SKM-1 treated with dmso at 0.1 percent for 144 hours (cell line): ENCODE measurements around the gene NUTF2.
"Not testable (repeated sequence)": the region's sequence is repeated elsewhere in the genome, so short reads cannot be mapped to it uniquely, and the experiment has no call there.

Experiments used
- DNase-seq: peaks from one replicate; lab custom pipeline; 2025; ENCODE audit not compliant: unreplicated experiment; lab: John Stamatoyannopoulos, UW

NUTF2 gene

DNA sequence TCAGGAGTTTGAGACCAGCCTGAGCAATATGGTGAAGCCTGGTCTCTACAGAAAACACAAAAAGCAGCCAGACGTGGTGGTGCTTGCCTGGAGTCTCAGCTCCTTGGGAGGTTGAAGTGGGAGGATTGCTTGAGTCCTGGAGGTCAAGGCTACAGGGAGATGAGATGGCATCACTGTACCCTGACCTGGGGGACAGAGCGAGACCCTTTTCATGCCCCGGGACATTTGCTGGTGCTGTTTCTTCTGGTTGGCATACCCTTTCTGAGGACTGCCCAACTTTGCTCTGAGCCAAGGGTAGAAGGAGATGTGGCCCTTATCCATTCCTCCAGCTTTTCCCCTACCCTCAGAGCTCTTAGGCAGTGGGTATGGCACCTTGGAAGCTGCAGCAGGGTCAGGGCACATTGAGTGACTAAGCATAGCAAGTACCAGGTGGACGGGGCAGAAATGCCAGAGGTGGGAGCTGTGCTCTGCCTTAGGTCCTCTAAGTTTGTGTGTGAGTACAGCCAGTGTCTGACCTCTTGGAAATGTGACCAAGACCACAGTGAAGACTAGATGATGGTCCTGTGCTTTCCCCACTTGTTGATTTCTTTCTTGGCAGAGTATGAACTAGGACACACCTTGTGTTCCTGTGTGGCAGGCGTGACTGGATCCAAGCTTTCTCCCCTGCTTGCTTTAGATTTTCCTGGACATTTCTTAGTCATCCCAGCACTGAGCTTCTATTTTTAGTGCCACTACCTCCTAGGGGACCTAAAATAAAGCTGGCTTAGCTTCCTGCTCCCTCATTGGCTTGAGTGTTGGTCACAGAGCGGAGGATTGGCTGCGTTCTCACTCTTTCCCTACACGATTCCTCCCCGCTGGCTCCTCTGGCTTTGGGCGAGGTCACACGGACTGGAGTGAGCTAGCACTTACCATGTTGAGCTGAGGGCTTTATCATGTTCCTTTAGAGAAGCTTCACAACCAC lies 16.2 kb downstream of the NUTF2 start:
- no peak for DNase-seq

DNA sequence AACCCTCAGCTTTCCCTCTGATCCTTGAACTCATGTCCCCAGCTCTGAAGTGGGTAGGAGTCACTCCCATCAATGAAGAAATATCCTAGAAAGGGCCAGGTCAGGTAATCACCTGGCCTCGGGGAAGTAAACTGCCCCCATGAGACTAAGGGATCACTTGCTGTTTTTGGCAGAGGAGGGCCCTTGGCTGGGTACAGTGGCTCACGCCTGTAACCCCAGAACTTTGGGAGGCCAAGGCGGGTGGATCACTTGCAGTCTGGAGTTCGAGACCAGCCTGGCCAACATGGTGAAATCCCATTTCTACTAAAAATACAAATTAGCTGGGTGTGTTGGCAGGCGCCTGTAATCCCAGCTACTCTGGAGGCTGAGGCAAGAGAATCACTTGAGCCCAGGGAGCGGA lies 17.3 kb downstream of the NUTF2 start:
- DNase-seq: not testable (repeated sequence)

DNA sequence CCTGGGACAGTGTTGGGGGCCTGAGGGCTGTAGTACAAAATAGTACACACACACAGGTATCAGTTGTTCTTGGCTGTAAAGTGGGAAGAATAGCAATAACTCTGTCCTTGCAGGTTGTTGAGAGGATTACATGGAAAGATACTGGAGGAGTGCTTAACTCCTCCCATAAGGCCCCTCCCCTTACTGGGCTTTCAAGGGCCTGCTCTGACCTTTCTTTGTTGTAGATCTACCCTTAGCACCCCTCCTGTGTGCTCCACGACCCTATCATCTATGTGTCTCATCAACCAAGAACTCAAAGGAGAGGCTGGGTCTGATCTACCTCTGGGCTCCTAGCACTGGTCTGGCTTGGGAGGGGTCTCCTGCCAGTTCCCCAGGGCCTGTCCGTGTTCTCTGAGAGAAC lies 17.9 kb downstream of the NUTF2 start:
- no peak for DNase-seq

DNA sequence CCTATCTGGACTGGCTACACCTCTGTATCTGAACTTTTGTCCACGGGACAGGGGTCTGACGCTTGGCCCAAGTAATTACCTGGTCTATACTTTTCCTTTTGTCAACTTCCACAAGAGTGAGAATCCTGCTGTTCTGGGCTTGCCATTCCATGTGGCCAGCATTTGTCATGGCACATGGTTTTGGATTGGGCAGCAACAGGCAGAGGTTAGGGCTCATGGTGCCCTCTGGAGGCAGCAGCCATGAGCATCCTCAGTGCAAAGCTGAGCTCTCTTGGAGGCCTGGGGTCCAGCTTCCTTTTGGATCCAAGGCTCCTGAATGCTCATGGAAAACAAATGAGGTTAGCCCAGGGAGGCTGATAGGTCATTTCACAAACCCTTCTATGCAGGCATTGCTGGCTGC lies 18.6 kb downstream of the NUTF2 start:
- no peak for DNase-seq

DNA sequence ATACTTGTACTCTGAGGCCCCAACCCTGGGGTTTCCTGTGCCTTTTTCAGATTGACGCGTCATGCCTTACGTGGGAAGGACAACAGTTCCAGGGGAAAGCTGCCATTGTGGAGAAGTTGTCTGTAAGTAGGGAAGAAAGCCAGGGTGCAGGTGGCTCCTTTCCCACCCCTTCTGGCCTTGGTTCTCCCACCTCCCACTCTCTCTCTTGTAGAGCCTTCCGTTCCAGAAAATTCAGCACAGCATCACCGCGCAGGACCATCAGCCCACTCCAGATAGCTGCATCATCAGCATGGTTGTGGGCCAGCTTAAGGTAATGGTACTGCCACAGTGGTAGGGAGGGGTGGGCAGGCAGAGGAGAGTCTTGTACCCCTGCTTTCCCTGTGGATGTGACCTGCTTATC lies 21.6 kb downstream of the NUTF2 start:
- DNase-seq: no peak

DNA sequence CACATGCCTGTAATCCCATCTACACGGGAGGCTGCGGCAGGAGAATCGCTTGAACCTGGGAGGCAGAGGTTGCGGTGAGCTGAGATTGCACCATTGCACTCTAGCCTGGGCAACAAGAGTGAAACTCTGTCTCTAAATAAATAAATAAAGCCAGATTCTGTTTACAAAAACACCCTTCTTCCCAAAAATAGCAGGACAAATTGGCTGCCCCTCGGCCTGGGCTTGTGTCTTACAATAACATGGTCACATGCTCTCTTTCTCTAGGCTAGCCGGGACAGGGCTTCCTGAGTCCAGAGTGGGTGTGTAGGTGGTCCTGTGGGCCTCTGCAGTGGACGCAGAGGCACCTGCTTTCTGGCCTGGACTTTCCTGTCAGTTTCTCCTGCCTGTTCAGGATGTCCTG lies 22.9 kb downstream of the NUTF2 start:
- no peak for DNase-seq

DNA sequence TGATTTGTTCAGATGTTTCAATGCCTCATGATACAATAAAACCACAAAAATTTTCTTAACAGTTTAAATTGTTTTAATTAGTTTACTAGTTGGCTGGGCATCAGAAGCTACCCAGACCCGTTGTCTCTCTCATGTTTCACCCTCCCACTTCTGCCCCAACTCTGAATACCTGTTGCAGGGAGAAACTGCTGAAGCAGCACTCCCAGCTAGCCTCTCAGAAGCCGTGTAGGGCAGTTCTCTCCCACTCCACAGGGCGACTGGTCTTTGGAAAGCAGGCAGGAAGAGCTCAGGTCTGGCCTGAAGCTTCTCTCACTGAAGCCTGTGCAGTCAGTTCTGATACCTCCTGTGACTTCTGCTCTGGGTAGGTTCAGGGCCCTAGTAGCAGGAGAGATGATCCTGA lies 24.5 kb downstream of the NUTF2 start:
- DNase-seq: no peak

DNA sequence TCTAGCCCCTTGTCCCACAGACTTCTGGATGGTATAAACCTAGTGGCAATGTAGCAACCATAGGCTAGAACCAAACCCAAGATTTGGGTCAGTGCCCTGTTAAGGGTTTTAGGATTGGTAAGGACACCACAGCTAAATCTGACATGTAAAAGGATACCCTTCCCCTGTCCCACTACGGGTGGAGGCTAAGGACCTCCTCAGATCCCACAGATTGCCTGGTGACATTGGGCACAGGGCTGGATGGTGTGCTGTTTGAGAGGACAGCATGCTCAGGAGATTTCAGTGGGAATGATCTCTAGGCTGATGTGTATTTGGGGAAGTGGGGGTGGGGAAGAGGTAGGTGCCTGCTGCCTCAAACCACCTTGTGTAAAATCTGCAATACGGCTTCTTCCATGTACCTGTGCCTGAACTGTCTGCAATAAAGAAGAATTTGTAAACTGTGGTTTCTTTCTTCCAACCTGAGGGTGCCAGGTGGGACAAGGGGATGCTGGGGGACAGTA lies 25.4 kb downstream of the NUTF2 start:
- DNase-seq: no peak

DNA sequence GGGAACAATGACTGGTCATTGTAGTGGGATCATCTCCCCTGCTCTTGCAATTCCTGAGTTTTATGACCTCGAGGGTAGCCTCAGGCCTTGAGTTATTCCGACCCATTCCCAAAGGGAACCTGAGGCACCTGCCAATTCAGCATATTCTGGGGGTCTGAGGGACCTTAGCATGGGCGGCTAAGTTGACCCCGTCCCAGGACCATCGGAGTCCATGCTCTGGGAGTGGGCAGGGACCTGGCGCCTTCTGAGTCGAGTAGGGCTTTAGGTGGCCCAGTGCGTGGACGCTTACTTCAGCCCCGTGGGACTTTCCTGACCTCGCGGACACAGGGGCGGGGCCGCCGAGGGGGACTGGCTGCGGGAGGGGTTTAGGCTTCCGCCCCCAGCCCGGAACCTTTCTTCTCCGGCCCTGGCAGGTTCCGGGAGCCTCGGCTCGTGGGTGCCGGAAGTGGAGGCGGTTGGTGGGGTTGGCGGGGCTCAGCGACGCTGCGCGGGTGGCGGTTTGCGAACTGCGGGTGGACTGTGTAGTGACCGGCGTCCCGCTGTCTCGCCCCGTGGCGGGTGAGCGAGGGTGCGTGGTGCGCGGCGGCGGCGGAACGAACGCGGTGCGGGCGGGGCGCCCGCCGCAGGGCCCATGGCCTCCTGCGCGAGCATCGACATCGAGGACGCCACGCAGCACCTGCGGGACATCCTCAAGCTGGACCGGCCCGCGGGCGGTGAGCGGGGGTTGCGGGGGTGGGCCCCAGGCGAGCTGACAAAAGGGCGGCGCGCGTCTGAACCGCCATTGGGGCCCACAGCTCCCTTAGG lies 26.1 kb downstream of the NUTF2 start, which contains the start of gene EDC4:
TSS of gene EDC4 (plus strand) at position 422 of the 804 bp plus-strand sequence. CDS start at position 632, 210 bp downstream.
- DNase-seq: peak; percentile 55

DNA sequence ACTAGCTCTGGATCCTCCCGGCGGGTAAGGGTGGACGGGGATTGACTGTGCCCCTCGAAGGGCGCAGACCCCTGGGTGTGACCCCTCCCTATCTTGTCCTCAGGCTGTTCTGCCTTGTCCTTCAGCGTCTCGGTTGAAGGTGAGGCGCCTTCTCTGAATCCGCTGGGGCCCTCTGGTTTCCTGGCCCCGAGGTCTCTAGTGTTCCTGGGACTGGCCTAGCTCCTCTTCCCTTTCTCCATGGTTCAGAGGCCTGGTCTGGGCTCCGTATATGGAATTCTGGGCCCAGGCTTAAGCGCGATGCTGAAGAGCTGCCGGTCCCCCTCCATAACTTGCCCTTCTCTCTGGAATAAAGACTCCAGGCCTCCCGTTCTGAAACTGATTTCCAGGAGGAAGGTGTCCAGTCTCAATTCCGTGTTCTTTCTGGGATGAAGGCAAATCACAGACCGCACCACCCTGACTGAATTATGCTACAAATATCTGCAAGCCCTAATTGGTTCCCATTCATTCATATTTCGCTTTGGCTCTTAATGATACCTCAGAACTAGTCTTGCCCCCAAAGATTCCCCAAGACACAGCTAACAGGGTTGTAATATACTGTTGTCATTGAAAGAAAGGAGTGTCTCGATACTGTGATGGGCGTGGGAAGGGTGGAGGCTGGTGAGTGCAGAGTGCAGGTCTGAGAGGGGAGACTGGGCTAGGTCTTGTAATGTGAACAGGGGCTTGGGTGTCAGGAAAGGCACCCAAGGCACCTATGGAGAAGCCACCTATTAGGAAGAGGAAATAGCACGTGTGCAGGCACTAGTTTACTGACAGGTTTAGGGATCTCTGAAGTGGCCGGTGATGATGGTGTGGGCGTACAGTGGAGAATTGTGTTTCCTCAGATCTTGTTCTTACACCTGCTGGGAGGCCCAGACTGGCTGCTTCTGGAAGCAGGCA lies 27.0 kb downstream of the NUTF2 start:
- no peak for DNase-seq

DNA sequence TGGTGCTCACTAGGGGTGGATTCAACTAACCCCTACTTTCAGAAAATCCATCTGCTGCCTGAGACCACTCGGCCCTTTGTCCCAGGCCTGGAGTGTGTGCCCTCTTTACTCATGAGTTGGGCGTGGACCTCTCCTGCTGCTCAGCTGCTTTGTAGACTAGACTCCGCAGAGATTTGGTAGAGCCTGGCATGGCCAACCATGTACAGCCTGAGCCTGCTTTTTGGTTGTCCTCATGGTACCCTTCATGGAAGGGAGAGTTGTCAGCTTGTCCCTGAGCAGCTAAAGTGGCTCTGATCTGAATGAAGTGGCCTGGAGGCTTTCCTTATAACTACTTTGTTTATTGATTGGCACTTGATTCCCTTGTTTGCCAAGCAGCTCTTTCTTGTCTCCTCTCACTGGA lies 27.6 kb downstream of the NUTF2 start:
- no peak for DNase-seq

DNA sequence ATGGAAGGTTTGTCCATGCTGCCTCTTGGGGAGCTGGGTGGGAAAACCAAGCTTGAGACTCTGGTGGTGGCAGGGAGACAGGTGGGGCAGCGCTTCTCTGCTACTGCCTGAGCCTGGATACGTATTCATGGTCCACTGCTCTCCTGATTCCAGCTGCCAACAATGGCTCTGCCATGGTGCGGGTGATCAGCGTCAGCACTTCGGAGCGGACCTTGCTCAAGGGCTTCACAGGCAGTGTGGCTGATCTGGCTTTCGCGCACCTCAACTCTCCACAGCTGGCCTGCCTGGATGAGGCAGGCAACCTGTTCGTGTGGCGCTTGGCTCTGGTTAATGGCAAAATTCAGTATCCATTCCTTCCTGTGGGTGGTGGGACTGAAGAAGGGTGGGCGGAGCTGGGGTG lies 30.3 kb downstream of the NUTF2 start:
- no peak for DNase-seq

DNA sequence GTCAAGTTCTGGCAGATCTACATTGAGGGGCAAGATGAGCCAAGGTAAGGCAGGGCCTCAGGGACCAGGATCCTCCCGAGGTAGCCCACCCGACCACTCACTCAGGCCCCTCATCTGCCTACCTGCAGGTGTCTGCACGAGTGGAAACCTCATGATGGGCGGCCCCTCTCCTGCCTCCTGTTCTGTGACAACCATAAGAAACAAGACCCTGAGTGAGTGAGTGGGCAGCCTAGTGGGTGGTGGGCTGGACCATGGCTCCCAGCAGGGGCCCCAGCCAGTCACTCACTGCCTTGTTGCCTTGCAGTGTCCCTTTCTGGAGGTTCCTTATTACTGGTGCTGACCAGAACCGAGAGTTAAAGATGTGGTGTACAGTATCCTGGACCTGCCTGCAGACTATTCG lies 31.5 kb downstream of the NUTF2 start:
- no peak for DNase-seq

DNA sequence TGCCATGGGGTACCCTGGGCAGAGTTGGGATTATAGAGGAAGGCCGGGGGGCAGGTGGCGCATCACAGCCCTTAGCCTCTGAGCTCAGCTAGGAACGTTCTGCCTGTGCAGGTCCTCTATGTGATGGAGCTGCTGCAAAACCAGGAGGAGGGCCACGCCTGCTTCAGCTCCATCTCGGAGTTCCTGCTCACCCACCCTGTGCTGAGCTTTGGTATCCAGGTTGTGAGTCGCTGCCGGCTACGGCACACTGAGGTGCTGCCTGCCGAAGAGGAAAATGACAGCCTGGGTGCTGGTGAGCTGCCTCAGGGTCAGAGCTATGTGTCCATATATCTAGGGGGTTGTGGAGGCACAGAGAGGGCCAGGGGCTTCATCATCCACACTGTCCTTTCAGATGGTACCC lies 32.1 kb downstream of the NUTF2 start:
- no peak for DNase-seq

DNA sequence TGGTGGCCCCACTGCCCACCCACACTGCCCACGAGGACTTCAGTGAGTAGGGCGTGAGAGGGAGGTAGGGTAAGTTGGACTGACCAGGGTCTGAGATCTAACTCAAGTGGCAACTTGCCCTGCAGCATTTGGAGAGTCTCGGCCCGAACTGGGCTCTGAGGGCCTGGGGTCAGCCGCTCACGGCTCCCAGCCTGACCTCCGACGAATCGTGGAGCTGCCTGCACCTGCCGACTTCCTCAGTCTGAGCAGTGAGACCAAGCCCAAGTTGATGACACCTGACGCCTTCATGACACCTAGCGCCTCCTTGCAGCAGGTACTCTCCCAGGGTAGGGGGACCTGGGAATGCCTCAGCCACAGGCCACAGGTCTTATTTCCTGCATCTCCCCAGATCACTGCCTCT lies 32.7 kb downstream of the NUTF2 start:
- DNase-seq: no peak

DNA sequence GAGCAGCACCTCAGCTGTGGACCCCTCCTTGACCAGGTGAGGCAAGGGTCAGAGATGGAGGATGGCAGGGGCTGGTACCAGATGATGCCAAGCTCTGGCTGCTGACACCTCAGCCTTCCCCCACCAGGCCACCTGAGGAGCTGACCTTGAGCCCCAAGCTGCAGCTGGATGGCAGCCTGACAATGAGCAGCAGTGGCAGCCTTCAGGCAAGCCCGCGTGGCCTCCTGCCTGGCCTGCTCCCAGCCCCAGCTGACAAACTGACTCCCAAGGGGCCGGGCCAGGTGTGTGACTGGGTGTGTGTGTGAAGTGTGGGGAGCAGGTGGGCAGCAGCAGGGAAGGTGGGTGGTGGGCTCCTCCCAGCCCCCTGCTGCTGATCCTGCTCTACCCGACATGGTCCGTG lies 33.2 kb downstream of the NUTF2 start:
- no peak for DNase-seq

DNA sequence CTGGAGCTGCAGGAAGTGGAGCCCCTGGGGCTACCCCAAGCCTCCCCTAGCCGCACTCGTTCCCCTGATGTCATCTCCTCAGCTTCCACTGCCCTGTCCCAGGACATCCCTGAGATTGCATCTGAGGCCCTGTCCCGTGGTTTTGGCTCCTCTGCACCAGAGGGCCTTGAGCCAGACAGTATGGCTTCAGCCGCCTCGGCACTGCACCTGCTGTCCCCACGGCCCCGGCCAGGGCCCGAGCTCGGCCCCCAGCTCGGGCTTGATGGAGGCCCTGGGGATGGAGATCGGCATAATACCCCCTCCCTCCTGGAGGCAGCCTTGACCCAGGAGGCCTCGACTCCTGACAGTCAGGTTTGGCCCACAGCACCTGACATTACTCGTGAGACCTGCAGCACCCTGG lies 33.9 kb downstream of the NUTF2 start:
- no peak for DNase-seq

DNA sequence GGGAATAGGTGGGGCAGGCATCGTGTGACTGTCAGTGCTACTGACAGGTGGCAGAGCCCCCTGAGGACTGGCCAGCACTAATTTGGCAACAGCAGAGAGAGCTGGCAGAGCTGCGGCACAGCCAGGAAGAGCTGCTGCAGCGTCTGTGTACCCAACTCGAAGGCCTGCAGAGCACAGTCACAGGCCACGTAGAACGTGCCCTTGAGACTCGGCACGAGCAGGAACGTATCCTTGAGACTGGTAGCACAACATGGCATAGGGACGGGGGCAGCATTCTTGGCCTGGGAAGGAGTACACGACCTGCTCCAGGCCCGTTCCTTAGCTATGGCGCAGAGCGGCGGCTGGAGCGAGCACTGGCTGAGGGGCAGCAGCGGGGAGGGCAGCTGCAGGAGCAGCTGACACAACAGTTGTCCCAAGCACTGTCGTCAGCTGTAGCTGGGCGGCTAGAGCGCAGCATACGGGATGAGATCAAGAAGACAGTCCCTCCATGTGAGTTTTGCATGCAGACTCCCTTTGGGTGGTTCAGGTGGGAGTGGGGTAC lies 35.0 kb downstream of the NUTF2 start:
- no peak for DNase-seq

DNA sequence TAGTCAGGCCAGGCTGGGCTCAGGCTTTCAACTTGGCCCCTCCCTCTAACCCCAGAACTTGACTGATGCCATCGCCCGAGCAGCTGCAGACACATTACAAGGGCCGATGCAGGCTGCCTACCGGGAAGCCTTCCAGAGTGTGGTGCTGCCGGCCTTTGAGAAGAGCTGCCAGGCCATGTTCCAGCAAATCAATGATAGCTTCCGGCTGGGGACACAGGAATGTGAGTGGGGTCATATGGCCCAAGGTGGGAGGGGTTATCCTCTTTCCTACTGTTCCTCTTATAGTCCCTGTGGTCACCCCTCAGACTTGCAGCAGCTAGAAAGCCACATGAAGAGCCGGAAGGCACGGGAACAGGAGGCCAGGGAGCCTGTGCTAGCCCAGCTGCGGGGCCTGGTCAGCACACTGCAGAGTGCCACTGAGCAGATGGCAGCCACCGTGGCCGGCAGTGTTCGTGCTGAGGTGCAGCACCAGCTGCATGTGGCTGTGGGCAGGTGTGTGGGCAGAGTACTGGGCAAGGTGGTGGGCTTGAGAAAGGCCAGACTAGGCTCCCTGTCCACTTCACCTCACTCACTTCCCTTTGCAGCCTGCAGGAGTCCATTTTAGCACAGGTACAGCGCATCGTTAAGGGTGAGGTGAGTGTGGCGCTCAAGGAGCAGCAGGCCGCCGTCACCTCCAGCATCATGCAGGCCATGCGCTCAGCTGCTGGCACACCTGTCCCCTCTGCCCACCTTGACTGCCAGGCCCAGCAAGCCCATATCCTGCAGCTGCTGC lies 35.8 kb downstream of the NUTF2 start:
- no peak for DNase-seq
